Spleen (tissue), 7 donors: ENCODE data around the gene OR1A2.
"Not testable (repeated sequence)": the region's sequence is repeated elsewhere in the genome, so short reads cannot be mapped to it uniquely, and the experiment has no call there.

Source experiments
- CTCF ChIP-seq, 11 experiments: fragments of 200-600 bp in 7 of 11; fragments of 450-650 bp in 4 of 11; sonication (generic) in 4 of 11; IDR thresholded peaks in 8 of 11; conservative IDR thresholded peaks in 3 of 11; 1 replicate in 7 of 11; 2 replicates in 4 of 11; pipeline versions ENCODE4 v1.4.0 to v1.8.0; 2016 to 2021; ENCODE audit warnings: antibody characterized with exemption in 11 of 11, inconsistent platforms in 4 of 11, mild to moderate bottlenecking in 1 of 11
- POLR2AphosphoS5 ChIP-seq, 3 donors: sonication (generic); formaldehyde crosslinking; IDR thresholded peaks; one replicate each; pipeline ENCODE4 v1.5.1; 2017; ENCODE audit warnings: antibody characterized with exemption in 3 of 3
- donor health status: DM: no; HTN: no; CAD: no; lungs with moderate emphysema.
- donor health status: DM: no; HTN: no; CAD: no.
- donor health status: DM: no; HTN: no; CAD: no.

GRCh38 chr17:3244841-3245240 lies 47.5 kb downstream of the OR1A2 start:
- not testable (repeated sequence) for TF ChIP-seq CTCF (IDR thresholded peaks at IDR 0.05 in 8 of 11, conservative IDR thresholded peaks at IDR 0.05 in 3 of 11); POLR2AphosphoS5 (IDR thresholded peaks at IDR 0.05)
